Body of pancreas (tissue), 4 donors: ENCODE measurements around the gene RNF125.

Source experiments
- POLR2A ChIP-seq, 3 donors: fragments of 450-650 bp; IDR thresholded peaks; one replicate each; pipeline ENCODE4 v1.6.1; 2016; ENCODE audit warnings: antibody characterized with exemption in 3 of 3, mild to moderate bottlenecking in 2 of 3
- TF ChIP-seq, protein P1 (sequence below), 7 experiments: fragments of 450-650 bp in 4 of 7; fragments of 200-600 bp in 3 of 7; sonication (generic) in 3 of 7; IDR thresholded peaks; one replicate each; pipeline ENCODE4 v1.5.1; 2016 to 2019; ENCODE audit warnings: antibody characterized with exemption in 7 of 7

DNA sequence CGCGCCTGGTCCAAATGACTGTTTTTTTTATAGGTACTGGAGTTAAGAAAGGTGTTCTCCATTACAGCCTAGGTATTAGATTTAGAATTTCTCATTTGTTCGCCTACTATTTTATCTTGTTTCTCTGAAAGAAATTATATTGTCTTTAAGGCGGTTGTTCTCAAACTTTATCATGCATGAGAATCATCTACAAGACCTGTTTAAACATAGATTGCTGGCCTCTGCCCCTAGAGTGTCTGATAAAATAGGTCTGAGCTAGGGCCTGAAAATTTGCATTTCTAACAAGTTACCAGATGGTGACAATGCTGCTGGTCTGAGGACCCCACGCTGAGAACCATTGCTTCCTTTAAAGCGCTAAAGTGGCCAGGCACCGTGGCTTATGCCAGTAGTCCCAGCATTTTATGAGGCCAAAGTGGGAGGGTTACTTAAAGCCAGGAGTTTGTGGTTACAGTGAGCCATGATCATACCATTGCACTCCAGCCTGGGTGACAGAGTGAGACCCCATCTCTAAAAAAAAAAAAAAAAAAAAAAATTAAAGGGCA is 39.1 kb downstream of the RNF125 start:
- TF ChIP-seq, protein P1, sequence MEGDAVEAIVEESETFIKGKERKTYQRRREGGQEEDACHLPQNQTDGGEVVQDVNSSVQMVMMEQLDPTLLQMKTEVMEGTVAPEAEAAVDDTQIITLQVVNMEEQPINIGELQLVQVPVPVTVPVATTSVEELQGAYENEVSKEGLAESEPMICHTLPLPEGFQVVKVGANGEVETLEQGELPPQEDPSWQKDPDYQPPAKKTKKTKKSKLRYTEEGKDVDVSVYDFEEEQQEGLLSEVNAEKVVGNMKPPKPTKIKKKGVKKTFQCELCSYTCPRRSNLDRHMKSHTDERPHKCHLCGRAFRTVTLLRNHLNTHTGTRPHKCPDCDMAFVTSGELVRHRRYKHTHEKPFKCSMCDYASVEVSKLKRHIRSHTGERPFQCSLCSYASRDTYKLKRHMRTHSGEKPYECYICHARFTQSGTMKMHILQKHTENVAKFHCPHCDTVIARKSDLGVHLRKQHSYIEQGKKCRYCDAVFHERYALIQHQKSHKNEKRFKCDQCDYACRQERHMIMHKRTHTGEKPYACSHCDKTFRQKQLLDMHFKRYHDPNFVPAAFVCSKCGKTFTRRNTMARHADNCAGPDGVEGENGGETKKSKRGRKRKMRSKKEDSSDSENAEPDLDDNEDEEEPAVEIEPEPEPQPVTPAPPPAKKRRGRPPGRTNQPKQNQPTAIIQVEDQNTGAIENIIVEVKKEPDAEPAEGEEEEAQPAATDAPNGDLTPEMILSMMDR (IDR thresholded peaks at IDR 0.05) = no peak
- no peak for TF ChIP-seq POLR2A (IDR thresholded peaks at IDR 0.05)
